ENCODE results near the gene MUC13. TPM values are rescaled to one million over a fixed set of nuclear protein-coding genes. Genes with fewer than 3 reads are reported as not detected.

MUC13 gene
- total RNA-seq, 1 donor from 2014 or later = not detected

GRCh38 chr3:124915254-124915653 is 19.3 kb downstream of the MUC13 start:
- intact Hi-C loops (cut with micrococcal nuclease) = no loop called here

GRCh38 chr3:124907957-124908356 is 26.6 kb downstream of the MUC13 start:
- intact Hi-C loops (cut with micrococcal nuclease) = no loop called here
- DNase-seq = no peak
- no peak for ATAC-seq

More at GRCh38 chr3:124915254-124915653, 19.3 kb downstream of the MUC13 start:
- DNase-seq (no peak), ATAC-seq (no peak)

DNA sequence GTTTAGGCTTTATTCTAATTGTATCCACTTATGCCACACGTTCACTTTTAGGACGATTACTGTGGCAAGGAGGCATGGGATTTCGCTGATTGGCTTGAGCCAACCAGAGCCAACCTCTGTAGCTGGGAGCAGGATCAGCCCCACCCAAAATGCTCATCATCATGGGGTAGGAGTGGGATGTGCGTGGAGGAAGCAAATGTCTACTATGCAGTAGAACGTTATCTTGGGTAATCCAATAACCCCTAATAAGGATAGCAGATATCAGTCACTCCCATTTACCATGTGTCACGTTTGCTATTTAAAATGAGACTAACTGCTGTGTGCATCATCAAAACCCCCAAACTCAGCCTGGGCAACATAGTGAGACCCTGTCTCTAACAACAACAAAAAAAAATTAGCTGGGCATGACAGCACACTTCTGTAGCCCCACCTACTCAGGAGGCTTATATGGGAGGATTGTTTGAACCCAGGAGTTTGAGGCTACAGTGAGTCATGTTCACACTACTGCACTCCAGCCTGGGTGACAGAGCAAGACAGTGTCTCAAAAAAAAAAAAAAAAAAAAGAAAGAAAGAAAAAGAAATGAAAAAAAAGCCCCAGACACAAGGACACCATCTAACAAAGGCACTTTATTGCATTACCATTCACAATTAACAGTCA is 29.6 kb downstream of the MUC13 start:
- no peak for ATAC-seq
- DNase-seq = no peak
- intact Hi-C loops (cut with micrococcal nuclease) = no loop called here

GRCh38 chr3:124903896-124904834 is 30.4 kb downstream of the MUC13 start:
- DNase-seq = no peak
- intact Hi-C loops (cut with micrococcal nuclease) = no loop called here
- ATAC-seq = no peak

GRCh38 chr3:124896824-124897526 is 37.6 kb downstream of the MUC13 start:
- ATAC-seq (no peak), DNase-seq (no peak)
- intact Hi-C loops (cut with micrococcal nuclease) = no loop called here

DNA sequence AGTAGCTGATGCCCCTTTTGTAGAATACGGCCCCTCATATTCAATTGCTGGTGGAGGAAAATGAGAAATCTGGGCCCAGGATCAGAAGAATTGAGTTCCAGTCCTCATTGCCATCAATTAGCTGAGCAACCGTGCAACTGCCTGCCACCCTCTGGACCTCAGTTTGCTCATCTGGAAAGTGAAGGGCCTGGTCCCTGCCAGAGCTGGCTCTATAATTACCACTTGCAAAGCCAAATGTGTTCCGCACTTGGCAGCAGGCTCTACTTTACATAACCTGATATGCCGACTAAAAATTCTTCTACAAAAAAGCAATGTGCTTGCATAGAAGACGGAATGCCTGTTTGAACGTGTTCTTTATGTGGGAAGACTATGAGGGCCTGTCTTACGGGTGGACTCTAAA is 38.8 kb downstream of the MUC13 start:
- DNase-seq (no peak), ATAC-seq (peak; percentile 71)
- intact Hi-C loops (cut with micrococcal nuclease) = no loop called here

- DNase-seq = no peak
- no peak for ATAC-seq
- intact Hi-C loops (cut with micrococcal nuclease) = no loop called here
Observed at GRCh38 chr3:124893526-124893925, 41.0 kb downstream of the MUC13 start.

DNA sequence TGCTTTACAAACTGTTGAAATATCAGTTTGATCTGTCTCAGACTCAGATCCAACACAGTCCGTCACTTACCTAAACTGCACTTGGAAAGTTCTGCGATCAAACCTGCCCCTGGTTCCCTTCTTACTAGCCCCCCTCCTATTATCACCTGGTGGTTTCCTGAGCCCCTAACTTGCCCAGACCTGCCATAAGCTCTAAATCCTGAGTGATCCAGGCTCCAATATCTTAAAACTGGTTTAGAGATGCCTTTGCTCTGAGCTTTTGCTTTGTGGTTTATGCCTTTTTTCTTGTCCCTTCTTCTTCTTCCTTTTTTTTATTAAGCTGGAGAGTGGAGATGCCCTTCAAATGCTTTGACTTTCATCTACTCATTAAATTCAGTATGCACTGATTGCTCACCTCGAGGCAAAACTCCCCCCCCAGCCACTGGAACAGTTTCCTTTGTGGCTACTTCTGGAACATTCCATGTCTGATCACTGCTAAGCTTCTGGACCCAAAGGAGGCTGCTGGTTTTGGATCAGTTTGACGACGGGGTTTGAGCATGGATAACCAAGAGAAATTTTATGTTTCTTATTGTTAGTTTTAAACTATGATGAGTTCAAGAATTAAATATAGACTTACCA is 43.9 kb downstream of the MUC13 start:
- DNase-seq (no peak), ATAC-seq (no peak)
- intact Hi-C loops (cut with micrococcal nuclease) = no loop called here

DNA sequence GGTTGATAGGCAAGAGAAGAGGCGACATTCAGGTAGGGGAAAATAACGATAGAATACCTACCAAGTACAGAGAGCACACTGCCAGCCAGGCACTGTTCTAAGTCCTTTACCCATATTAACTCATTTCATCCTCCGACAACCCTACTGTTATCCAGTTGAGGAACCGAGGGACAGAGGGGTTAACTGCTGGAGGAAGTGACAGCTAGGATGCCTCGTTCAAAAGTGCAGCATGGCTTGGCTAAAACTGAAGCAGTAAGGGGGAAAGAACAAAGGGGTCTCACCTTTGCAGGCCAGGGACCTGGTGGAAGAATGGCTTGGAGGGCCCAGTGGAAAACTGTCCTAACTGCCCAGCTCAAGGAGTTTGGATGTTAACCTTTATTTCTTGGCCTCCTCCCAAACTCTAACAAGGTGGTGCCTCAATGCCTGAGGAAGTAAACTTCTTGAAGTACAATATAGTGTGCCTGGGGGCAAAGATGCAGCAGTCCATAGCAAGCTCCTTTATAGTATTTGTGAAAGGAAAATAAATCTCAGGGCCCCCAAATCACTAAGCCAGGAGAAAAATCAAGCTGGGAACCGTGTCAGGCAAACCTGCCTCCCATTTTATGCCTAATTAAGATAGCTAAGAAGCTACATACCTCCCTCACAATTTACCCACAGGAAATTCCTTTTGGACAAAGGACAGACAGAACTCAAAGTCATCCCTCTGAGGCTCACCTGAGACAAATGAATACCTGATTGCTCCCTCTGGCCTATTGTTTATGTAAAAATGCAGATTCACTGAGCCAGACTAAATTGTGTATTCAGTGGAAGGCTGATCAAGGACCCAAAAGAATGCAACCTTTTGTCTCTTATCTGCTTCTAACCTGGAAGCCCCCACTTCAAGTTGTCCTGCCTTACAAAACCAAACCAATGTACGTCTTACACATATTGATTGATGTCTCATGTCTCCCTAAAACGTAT is 45.8 kb downstream of the MUC13 start:
- ATAC-seq = no peak
- DNase-seq = no peak
- intact Hi-C loops (cut with micrococcal nuclease) = loop anchor here (5.0 kb wide), 1 partner anchor 116 kb away; no protein-coding TSS in a partner anchor

- no peak for DNase-seq
- ATAC-seq = no peak
- intact Hi-C loops (cut with micrococcal nuclease) = loop anchor here (5.0 kb wide), 1 partner anchor 116 kb away; no protein-coding TSS in a partner anchor
Observed at GRCh38 chr3:124887932-124888298, 46.6 kb downstream of the MUC13 start.

- DNase-seq (peak; percentile 90), ATAC-seq (peak; percentile 93)
- intact Hi-C loops (cut with micrococcal nuclease) = loop anchor here (5.0 kb wide), 1 partner anchor 115 kb away; no protein-coding TSS in a partner anchor
Observed at GRCh38 chr3:124887177-124887931, 47.2 kb downstream of the MUC13 start, which contains the start of gene ITGB5. ITGB5 (minus strand) TSS chr3:124887365; CDS start chr3:124887000, 365 bp downstream.

DNA sequence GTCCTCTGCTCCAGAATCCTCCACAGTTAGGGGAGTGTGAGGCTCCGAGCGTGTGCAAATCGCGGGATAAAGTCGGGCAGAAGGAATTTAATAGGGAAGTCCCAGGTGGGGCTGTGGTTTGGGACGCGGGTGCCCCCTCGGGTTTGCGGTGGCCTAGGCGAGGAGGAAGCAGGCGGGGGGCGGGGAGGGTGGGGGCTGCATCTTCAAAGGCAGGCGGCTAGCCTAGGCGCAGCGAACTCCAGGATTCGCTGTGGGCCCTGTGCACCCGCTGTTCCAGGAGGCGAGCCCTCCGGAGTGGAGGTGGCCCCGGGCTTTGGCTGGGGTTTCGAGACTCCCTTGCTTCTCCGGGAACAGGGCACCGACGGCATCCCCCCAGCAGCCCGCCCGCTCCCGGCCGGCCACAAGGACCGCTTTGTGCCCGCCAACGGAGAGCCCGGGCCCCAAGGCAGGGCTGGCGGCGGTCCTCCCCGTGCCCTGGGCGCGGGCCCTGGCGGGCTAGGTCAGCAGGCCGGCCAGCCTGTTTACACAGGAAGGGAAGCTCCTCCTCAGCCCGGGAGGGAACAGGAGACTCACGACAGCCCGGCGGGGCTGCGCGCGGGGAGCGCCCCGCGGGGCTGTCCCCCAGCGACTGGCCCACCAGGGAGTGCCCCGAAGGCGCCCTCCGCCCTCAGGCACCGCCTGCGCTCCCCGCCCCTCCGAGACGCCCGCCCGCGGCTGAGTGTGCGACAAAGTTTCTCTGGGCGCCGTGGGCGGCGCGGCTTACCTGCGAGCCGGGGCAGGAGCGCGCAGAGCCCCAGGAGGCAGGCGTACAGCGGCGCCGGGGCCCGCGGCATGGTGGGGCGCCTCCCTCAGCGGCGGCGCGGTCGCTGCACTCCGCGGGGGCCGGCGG is 48.1 kb downstream of the MUC13 start:
- DNase-seq (peak; percentile 66), ATAC-seq (peak; percentile 59)
- intact Hi-C loops (cut with micrococcal nuclease) = loop anchor here (5.0 kb wide), 1 partner anchor 114 kb away; no protein-coding TSS in a partner anchor

- ATAC-seq = no peak
- intact Hi-C loops (cut with micrococcal nuclease) = loop anchor here (5.0 kb wide), 1 partner anchor 113 kb away; no protein-coding TSS in a partner anchor
- no peak for DNase-seq
Observed at GRCh38 chr3:124885466-124886167, 48.9 kb downstream of the MUC13 start.

DNA sequence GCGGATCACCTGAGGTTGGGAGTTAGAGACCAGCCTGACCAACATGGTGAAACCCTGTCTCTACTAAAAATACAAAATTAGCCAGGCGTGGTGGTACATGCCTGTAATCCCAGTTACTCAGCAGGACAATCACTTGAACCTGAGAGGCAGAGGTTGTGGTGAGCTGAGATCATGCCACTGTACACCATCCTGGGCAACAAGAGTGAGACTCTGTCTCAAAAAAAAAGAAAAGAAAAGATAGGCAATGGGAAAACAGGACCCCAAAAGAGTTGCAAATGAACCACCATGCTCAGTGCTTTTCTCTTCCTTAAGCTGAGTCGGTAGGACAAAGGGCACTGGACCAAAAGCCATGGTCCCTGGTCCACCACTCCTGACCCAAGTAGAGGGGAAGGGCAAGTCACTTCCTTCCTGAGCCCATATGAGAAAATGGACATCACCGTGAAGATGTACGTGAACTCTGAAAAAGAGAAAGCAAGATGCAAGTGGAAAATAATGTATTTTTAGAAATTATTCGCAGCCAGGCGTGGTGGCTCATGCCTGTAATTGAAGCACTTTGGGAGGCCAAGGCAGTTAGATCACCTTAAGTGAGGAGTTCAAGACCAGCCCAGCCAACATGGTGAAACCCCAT is 50.0 kb downstream of the MUC13 start:
- DNase-seq (no peak), ATAC-seq (no peak)
- intact Hi-C loops (cut with micrococcal nuclease) = loop anchor here (5.0 kb wide), 1 partner anchor 112 kb away; no protein-coding TSS in a partner anchor
